A673 (cell line): Measurements from ENCODE around the gene IGFBP4.

ENCODE experiments used
- EZH2 ChIP-seq: fragments of 200-600 bp; sonication (generic); IDR thresholded peaks from 2 replicates; pipeline ENCODE4 v1.6.1; 2017; ENCODE audit warnings: borderline replicate concordance, low read depth, mild to moderate bottlenecking, mixed read lengths, antibody characterized with exemption, low read length; ENCODE audit not compliant: poor library complexity, severe bottlenecking
- TF ChIP-seq, protein P1 (sequence below): fragments of 300-800, 200-600 bp; sonication (generic); conservative IDR thresholded peaks from 2 replicates; pipeline ENCODE4 v1.5.1; 2017; ENCODE audit warnings: low read depth, mild to moderate bottlenecking, antibody characterized with exemption, low read length, moderate library complexity, mixed read lengths

DNA sequence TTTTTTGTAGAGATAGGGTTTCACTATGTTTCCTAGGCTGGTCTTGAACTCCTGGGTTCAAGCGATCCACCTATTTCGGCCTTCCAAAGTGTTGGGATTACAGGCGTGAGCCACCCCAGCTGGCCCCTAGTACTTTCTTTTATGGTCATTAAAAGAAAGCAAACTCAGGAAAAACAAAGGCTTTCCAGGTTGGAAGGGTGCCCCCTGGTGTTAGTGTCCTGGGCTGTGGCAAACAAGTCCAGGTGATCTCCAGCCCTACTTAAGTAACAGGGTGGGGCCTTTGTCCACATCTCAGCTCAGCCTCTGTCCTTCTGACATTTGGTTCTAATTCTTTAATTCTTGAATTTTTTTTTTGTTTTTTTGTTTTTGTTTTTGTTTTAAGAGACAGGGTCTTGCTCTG lies 6.9 kb downstream of the IGFBP4 start:
- TF ChIP-seq, protein P1, sequence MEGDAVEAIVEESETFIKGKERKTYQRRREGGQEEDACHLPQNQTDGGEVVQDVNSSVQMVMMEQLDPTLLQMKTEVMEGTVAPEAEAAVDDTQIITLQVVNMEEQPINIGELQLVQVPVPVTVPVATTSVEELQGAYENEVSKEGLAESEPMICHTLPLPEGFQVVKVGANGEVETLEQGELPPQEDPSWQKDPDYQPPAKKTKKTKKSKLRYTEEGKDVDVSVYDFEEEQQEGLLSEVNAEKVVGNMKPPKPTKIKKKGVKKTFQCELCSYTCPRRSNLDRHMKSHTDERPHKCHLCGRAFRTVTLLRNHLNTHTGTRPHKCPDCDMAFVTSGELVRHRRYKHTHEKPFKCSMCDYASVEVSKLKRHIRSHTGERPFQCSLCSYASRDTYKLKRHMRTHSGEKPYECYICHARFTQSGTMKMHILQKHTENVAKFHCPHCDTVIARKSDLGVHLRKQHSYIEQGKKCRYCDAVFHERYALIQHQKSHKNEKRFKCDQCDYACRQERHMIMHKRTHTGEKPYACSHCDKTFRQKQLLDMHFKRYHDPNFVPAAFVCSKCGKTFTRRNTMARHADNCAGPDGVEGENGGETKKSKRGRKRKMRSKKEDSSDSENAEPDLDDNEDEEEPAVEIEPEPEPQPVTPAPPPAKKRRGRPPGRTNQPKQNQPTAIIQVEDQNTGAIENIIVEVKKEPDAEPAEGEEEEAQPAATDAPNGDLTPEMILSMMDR: peak; percentile 46
- TF ChIP-seq EZH2: no peak
